Umbilical cord (tissue), 2 donors: ENCODE data around the gene KRT32. TPM values are rescaled to one million over a fixed set of nuclear protein-coding genes. Genes with fewer than 3 reads are reported as not detected.
"Not testable (repeated sequence)": the region's sequence is repeated elsewhere in the genome, so short reads cannot be mapped to it uniquely, and the experiment has no call there.

ENCODE experiments used
- DNase-seq: peaks from one replicate; pipeline ENCODE4 v3.0.0-alpha.2; 2015; ENCODE audit warnings: low spot score
- total RNA-seq: library from RNA; depleted of rRNA; stranded (reverse); fragments of >200 nt; gene quantifications from one replicate; pipeline ENCODE4 v1.2.3, GENCODE V29; 2014; ENCODE audit warnings: low replicate concordance; ENCODE audit not compliant: insufficient read depth

The KRT32 gene
- total RNA-seq, 1 donor from 2014 or later, result 1.2 TPM

DNA sequence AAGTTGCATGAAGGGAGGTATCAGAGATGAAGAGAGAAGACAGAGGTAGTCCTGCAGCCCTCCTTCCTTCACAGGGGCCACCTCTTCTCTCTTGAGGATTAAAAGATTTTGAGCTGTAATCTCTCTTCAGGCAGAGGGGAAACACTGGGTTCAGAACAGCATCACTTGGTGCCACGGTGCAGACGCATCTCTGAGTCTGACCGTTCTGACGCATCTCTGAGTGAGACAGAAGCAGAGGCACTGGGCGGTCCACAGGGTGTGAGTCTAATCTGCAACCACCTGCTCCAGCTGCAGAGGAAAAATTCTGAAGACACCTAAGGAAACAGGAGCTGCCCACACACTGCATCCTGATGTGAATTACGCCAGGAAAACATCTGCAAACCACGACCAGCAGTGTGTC, 37.5 kb downstream of the KRT32 start:
- DNase-seq, result no peak

DNA sequence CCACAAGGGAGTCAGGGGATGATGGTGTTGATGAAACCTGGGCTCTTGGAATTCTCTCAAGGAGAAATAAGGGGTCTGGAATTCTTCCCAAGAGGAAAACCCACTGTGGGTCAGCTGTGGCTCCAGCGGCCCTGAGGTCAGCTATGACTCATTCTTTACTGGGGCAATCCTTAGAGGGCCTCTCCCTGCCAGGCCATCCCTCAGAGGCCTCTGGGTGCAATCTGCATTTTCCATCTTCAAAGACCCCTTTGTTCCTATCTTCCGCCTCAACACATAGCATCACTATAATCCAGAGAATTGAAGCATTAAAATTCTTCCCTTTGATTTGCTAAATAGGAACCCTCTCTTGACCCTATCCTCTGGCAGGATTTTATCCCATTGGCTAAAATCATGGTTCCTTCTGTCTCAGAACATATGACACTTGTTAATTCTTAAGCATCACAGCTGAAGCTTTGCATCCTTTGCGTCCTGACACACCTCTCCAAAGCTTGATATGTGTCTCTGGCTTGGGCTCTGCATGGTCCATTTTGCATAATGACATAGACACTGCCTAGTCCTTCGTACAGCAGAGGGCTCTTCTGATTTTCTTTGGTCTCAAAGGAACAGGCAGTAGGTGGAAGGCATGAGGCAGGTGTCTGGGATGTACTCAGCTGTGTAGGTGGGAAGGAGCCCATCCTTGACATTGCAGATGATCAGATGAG, 38.4 kb downstream of the KRT32 start:
- DNase-seq, result no peak

DNA sequence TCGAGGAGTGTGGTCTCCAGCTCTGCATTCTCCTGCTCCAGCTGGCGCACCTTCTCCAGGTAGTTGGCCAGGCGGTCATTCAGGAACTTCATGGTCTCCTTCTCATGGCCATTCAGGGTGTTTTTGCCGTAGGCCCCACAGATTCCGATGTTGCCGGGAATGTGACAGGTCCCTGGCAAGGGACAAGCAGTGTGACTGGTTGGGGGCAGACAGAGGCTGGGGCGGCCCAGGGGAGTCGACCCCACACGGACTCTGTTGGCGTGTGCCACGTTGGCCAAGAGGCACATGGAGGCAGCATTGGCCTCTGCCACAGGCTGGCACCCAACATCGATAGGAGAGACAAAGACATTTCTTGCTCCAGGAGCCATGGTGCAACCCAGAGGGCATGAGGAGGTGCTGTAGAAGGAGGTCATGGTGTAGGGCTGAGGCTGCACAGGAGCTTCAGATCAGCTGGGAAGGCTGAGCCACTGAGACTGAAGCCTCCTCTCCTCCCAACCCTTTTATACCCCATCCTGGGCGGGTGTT, 43.0 kb downstream of the KRT32 start, which contains the start of gene KRT37:
TSS of gene KRT37 (minus strand) at position 475 of the 525 bp plus-strand sequence. CDS start at position 413, 62 bp downstream.
- DNase-seq, result no peak

GRCh38 chr17:41422586-41422985, 44.6 kb downstream of the KRT32 start:
- not testable (repeated sequence) for DNase-seq

- peak; percentile 86 for DNase-seq
Measured at GRCh38 chr17:41421617-41422016, 45.6 kb downstream of the KRT32 start.

DNA sequence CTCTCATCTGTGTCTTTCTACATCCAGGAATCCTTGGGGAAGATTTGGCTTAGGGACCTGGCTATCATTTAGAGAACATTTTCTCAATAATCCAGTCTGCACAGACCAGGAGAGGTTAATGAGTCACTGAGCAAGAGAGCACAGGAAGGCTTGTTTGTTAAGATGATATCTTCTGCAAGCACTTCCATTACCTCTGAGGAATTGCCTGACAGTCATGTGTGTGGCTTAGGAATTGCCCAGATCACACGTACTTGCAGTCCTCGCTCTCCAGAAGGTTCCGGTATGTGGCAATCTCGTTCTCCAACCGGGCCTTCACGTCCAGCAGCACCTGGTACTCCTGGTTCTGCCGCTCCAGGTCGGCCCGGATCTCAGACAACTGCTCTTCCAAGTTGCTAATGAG, 46.1 kb downstream of the KRT32 start:
- DNase-seq, result peak; percentile 47

- no peak for DNase-seq
Measured at GRCh38 chr17:41420134-41420533, 47.1 kb downstream of the KRT32 start.

- DNase-seq, result no peak
Measured at GRCh38 chr17:41419716-41420115, 47.5 kb downstream of the KRT32 start.

GRCh38 chr17:41418116-41418860, 48.9 kb downstream of the KRT32 start:
- no peak for DNase-seq

- DNase-seq, result no peak
Measured at GRCh38 chr17:41417576-41418015, 49.6 kb downstream of the KRT32 start.

GRCh38 chr17:41417127-41417526, 50.1 kb downstream of the KRT32 start:
- DNase-seq, result no peak

- no peak for DNase-seq
Measured at GRCh38 chr17:41416479-41416878, 50.7 kb downstream of the KRT32 start.

DNA sequence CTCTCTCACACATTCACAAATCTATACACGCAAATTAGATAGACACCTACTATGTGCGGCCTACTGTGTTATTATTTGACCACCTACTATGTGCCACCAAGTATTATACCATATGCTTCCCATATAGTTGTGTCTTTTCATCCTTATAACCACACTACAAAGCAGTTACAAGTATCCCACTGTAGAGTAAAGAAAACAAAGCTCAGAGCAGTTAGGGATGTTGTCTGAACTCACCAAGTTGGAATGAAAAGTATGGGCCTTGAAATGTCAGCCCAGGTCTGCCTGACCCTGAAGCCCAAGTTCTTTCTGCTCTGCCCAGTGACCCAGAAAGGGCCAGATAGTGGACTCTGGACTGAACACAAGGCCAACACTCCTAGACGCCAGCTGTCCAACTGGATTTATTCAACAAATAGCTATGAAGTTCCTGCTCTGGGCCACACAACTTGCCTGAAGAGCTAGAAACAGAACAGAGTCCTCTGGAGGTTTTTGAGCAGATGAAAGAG, 51.3 kb downstream of the KRT32 start:
- DNase-seq, result no peak

GRCh38 chr17:41415411-41415810, 51.8 kb downstream of the KRT32 start:
- no peak for DNase-seq

GRCh38 chr17:41413982-41414381, 53.2 kb downstream of the KRT32 start:
- DNase-seq, result no peak

DNA sequence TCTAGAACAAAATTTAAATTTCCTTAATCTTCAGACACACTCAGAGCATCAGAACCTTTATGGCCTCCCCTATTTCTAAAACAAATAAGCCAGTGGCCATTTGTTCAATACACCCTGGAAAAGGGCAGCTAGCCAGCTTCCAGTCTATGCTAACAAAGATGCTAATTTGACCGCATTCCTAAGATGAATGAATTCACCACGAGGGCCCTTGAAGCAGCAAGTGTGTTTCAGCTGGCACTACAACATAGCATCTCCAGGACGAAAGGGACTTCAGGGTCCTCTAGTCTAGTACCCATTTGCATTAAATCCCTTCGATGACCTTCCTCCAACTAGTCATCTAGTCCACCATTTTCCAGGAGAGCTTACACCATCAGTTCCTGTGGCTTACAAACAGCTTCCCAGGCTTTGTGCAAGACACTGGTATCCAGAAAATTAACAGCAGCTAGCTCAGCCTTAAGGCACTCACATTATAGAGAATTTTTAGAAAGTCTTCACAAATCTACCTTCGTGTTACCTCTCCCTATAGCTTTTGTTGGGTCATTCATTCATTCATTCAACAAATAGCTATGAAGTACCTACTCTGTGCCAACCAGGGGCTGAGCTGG, 53.7 kb downstream of the KRT32 start:
- DNase-seq, result no peak

GRCh38 chr17:41411072-41411840, 55.9 kb downstream of the KRT32 start:
- DNase-seq, result no peak
